HT1080 (cell line): ENCODE data around the gene ZFAND3. TPM values are rescaled to one million over a fixed set of nuclear protein-coding genes. Genes with fewer than 3 reads are reported as not detected.
A peak's percentile ranks its signal among the peaks of the same experiment; 100 is the strongest.

ENCODE experiments used
- DNase-seq: peaks from one replicate; pipeline ENCODE4 v3.0.0-alpha.2; 2015; ENCODE audit warnings: low read depth
- total RNA-seq: library from RNA; depleted of rRNA; stranded (reverse); fragments of >200 nt; shearing (Covaris generic); gene quantifications from 2 replicates; pipeline ENCODE4 v1.2.3, GENCODE V29; 2014

Gene ZFAND3
- total RNA-seq, 1 experiment from 2014 or later, result 18.2 TPM

DNA sequence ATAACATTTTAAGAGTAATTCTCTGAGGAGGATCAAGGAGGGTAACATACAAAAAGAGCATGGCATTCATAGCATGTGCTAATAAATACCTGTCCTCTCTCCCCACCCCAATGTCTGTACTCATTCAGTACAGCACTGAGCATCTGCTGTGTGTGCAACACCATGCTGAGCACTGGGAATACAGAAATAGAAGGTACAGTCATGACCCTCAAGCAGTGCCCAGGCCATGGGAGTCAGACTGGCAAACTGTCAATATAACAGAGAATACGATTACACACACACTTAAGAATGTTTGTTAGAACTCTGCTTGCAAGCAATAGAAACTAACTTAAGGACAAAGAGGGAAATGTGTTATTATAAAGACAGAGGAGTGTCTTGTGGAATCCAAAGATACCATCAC, 24.7 kb upstream of the ZFAND3 start:
- peak; percentile 21 for DNase-seq

DNA sequence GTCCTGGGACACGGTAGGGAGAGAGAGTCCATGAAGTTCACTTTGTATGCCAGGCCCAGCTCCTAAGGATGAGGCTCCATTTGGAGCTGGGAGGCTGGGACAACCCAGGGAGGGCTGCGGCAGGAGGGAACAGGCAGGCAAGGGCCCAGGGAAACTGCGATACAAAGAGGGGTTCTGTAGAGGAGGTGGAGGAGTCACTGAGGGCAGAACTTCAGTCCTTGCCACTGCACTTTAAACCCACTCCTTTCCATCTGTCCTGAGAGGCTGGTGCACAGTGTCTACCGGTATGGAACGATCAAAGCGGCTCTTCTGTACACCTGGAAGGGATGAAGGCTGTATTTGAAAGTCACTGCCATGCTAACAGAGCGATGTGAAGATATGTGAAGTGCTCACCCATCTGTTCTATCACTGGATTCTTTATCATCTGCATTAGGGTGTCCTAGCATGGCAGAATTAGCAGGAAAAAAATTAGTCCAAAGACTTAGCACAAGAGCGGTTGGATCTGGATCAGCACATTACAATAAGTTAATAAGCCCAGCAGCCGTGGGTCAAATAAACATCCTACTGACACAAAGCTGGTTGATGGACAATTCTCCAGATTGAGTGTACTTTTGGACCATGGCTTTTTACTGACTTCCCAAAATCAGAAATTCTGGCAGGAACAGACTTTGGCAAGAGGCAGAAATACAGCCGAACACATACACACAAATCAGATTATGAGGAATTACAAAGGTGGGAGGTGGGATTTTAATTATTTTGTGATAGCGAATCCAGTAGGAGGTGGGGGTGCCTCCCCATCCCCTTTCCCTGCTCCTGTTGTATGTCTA, 20.9 kb upstream of the ZFAND3 start:
- no peak for DNase-seq

DNA sequence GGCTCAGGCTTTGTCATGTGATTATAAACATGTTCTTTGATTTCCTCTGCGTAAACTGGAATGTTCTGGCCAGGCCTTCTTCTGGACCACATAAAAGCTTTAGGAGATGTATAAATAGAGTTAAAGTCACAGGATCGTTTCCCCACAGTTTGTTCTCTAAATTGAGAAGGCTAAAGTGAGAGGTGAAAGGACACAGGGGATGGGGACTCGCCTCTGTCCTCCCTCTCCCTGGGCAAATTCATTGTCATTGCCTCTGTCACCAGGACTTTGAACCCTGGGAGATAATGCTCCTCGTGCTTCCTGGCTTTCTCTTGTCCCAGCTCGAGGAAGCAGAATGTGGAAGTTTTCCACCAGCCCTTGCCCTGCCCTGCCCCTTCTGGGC, 20.3 kb upstream of the ZFAND3 start:
- no peak for DNase-seq

DNA sequence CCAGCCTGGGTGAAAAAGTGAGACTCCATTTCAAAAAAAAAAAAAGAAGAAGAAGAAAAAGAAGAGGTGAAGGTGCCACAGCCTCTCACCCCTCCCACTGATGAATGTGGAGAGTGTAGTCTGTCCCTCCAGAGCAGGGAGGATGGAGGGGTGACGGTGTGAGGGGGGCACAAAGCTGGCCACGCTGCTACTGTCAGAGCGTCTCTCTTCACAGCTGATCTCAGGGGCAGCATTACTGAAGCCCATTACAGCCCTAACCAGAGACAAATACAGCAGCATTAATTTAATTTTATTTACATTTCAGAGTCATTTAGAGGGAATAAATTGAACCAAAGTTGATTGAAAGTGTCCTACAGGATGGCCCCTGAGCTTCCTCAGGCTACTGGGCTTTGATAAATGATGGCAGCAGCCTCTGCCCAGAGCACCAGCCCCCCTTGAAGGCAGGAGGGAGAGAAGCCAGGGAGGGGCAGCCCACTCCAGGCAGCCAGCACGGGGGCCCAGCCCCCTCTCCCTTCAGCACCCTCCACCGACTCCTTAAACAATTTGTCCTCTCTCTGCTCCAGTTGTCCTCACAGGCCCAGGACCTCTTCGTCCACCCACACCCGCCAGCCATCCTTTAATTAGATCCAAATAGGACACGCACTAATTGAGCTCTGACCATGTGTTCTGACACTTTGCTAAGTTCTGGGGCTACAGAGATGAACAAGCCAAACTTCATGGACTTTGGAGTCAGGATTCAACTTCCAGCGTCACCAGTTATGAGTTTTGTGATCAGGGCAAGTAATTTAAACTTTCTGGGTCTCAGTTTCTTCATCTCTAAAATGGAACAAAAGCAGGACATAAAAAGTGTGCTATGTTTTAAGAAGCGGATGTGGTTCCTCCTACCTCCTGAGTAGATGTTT, 18.6 kb upstream of the ZFAND3 start:
- no peak for DNase-seq

DNA sequence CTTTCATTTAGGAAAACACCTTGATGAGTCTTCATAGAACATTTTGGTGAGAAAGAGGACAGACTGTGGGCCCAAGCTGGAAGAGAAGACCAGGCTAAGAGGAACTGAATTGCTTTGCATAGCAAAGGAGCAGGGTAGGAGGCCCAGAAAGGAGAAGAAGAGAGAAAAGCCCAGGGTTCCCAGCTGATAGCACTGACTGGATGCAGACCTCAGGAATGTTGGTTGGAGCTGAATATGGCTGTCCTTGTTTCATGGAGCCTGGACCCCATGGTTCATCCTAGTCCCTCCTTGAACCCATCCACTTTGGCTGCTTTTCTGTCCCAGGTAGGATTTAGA, 18.0 kb upstream of the ZFAND3 start:
- DNase-seq, result no peak

DNA sequence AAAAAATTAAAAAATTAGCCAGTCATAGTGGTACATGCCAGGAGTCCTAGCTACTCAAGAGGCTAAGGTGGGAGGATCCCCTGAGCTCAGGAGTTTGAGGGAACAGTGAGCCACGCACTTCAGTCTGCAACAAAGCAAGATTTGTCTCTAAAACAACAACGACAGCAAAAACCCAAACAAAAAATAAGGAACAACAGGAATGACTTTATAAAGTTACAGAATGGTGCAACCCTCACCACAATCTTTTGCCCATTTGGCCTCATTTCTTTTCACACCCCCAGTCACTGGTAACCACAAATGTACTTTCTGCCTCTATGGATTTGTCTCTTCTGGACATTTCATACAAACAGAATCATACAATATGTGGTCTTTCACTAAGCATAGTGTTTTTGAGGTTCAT, 16.7 kb upstream of the ZFAND3 start:
- no peak for DNase-seq

DNA sequence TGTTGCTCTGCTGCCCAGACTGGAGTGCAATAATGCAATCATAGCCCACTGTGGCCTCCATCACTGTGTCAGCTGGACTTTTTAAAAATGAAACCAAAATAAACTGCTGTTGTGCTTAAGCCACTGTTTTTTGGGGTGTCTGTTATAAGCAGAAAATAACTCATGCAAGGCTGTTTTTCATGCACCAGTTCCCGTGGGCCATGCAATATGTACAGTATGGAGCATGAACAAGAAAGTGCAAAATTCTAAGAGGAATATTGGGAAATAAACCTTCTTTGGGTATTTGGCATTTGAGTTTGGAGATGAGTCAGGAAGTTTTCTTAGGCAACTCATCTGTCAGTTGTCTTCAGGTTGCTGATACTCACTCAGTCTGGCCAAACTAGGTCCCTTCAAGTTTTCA, 14.9 kb upstream of the ZFAND3 start:
- no peak for DNase-seq

DNA sequence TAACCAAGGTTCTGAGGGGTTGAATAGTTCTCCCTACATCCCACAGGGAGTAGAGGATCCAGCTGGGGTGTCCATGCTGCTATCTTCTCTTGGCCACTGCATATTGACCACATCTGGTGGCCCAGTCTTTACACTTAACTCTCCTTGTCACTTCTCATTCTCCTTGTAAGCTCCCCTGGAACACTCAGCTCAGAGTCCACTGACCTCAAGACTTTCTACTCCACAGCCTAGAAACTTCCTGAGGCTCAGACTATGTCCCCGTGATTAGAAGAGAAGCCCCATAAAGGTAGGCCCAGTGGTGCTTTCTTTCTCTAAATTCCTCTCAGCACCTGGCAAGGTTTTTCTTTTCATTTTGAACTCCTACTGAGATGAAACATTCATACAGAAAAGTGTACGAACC, 13.3 kb upstream of the ZFAND3 start:
- no peak for DNase-seq

DNA sequence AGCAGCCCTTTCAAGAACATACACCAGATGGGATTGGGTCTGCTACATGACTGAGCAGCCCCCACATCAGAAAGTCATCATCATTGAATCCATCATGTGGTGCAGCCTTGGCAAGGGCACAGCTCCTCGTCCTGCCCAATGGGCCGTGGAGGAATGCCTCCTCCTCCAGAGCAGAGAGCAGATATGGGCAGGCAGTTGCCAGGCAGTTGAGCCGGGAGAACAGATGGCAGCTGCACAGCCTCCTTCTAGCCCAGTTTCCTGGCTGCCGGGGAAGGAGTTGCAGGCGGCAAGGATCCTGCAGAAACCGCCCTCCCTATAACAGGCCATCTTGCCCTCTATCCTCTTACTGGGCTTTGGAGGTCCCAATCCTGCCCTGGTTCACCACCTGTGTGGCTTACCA, 11.9 kb upstream of the ZFAND3 start:
- no peak for DNase-seq

DNA sequence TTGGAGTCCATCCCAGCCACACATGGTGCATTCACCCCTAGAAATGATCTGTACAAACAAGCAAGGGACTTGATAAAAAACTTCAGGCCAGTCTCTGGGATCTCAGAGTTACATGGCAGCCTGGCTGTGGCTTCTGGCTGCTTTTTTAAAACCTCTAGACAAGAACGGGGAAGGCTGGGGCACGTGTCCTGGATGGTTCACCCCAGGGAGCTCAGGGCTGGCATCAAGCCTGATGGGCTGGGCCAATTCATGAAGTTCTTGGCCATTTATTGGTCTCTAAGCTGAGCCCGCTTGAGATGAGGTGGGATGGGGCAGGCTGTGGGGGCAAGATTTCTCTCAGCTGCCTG, 10.4 kb upstream of the ZFAND3 start:
- DNase-seq, result no peak

DNA sequence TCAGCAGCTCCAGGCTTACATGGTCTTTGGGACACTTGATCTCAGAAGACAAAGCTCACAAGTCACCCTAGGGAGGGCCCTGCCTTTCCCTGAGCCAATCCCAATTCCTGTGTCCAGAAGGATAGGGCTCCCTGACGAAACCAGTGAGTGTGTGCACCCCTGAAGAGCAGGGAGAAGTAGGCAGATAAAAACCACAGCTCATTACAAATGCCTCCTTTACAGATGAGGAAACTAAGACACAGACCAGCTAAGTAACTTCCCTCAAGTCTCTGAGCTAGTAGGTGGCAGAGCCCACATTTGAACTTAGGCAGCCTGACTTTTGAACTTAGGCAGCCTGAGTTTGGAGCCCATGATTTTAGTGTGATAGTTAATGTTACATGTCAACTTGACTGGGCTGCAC, 6.7 kb upstream of the ZFAND3 start:
- no peak for DNase-seq

DNA sequence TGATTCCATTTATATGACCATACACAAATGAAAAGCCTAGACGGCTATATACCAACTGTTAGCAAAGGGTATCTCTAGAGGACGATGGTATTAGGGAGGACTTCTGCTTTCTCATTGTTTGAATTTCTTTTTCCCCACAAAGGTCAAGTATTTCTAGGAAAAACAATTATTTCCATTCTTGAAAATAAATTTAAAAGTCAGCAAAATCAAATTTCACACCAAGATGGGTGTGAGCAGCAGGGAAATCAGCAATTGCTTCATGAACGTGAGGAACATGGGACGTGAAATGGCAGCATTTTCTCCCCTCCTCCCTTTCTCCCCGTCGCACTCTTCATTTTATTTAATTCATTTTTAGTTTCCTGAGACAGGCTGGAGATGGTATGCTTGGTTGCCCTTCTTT, 5.2 kb upstream of the ZFAND3 start:
- DNase-seq, result no peak

DNA sequence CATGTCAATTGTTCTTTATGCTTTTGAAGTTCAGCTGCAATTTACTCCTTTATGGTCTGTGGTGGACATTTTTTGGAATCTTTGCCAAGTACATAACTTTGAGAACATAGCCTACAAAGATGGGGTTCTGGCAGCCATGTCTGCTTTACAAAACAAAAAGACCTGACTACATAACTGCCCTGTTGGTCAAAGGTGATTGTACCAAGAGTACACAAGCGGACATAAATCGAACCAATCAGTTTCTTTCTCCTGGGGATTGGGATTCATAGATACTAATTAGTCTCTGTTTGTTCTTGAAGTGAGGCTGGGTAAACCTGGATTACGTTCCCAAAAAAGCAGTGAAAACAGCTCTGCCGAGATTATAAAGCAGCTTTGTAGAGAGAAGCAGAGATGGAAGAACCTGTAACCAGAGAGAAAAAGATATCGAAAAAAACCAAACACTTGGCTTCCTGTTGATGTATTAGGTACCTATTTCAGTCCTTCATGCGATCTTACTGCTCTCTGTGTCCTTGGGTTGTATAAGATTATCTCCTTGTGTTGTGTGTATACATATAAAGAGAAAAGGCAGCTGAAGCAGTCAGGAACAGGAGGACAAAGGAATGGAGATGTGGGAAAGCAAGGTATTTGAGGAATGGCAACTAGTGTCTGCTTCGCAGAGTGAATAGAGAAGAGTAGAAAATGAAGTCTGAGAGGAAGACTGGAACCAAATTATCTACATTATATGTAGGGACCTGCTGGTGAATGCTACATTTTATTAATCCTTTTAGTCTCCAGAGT, 2.7 kb upstream of the ZFAND3 start:
- DNase-seq, result no peak

DNA sequence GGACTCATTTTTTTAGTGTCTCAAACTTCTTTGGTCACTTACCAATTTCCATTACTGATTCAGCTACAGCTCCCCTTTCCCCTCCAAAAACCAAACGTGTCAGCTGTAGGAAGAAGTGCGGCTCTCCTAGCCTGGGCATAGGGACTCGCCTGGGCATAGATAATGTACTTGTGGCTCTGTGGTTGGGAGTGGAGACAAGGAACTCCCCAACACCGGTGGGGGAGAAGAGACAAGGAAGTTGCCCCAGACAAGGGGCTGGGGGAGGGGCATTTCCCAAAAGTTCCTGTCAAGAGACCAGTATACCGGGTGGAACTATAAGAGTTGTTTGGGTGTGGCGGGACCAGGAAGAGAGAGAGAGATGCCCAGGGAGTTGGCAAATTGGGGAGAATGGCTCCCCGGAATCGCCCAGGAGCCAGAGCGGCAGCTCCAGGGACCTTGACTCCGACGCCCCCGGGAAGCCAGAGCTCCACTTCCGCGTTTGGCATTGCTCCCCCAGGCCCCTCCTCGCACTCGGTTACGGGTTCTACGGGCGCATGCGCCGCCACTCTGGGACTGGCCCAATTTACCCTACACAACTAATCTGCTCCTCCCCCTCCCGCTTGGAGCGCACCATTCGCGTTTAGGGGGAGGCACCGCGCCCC, 871 bp upstream of the ZFAND3 start:
- DNase-seq, result peak; percentile 90

DNA sequence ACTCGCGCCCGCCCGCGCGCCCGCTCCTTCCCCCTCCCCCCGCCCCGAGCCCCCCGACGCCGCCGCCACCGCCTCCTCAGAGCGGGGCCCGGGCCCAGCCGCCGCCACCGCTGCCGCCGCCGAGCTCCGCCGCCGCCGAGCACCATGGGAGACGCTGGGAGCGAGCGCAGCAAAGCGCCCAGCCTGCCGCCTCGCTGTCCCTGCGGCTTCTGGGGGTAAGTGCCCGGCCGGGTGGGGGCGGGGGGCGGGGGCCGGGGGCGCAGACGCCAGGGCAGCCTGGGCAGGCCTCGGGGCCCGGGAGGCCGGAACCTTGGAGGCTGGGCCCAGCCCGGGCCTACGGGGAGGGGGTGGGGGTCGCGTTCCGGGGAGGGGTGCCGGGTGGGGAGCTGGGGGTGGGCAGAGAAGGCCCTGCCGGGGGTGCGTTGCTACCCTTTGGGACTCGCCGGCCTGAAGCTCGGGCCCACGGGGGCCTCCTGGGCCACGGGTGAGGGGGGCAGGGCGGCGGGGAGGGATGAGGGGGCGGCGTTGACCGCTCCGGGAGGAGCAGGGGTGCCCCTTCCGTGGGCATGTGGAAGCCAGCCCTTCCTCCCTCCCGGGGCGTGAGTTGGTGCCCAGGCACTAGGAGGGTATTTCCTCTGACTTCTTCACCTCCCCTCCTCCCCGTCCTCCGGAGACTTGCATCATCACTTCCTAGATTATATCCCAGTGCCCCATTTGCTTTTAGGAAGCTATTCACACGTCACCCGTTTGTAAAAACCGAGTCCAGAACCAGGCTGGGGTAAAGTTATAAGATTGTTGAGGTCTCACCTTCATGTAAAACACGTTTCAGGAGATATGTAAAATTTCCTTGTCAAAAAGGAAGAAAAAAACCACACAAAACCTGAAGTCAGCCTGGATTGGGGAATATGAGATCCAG, 533 bp downstream of the ZFAND3 start:
- peak; percentile 80 for DNase-seq

DNA sequence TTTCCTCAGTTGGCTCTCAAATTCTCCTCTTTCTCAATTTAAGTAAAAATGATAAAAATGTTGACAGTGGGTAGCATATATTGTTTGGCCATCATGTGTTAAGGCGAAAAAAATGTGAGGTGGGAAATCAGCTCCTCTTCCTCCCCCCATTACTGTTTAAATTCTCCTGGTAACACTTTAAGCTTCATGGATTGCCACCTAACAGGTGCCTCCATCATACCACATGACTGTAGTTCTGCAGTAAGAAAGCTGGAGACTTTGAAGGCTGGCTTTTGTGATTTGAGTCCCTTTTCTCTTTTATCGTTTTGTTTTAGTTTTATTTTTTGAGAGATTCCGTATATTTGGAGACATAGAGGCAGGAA, 1.2 kb downstream of the ZFAND3 start:
- DNase-seq, result no peak

DNA sequence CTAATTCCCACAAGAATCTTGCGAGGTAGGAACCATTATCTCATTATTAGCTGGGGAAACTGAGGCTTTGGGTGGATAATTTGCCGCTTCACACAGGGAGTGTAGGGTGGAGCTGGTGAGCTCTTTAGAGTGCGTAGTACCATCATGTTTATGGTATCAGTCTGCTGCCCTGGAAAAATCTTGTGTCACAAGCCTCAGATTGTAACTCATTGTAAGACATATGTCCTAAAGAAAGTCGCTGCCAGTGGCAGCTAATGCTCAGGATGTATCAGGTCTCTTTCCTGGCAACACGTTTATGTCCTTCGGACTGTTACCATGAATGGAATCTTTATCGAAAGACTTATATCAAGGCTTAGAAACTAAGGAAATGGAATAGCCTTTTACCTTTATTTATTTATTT, 1.9 kb downstream of the ZFAND3 start:
- DNase-seq, result no peak

DNA sequence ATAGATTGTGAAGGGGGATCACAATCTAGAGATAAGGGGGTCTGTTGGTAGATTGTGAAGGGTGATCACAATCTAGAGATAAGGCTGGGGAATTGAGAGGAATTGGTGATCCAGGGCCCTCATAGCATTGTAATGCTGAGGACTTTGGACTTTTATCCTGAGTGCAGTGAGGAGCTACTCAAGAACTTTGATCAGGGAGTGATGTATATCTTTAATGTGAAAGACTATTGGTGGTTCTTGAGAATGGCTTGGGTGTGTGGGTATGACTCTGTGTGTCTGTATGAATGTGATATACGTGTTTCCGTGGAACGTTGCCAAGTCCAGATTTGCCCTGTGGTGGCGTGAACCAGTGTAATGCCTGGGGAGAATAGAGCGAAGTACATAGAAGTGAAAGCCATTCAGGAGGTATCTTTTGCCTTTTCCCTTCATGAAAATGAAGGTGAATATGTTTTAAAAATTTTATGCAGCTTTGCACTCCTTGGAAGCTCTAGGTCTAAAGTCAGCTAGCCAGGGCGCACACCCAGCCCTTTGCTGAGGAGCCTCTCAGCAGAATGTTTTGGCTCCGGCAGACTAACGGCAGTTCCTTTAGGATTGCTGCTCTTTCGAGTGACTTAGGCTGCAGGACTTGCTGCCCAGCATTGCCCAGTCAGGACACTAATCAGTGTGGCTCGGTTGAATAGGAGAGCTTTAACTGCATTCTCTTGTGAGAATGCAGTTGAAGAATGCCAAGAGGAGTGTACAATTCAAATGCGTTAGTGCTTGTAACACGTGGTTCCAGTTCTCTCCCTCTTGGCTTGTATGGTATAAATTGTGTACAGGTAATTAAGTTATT, 3.5 kb downstream of the ZFAND3 start:
- no peak for DNase-seq

DNA sequence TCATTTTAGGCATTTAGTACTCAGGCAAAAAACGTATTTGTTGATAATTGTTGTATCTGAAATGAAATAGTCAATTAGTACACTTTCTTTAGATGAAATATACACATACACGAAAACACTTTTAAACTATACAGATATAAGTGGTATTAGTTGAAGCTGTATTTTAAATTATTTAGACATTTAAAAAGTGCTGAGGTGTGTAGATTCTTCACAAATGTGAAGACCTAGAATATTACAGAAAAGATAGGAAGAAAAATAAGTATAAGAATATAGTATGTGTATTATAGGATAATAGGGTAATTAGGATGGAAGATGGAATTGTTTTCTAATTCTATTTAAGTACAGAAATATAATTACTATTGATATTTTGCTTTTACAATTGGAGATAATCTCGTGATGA, 4.6 kb downstream of the ZFAND3 start:
- no peak for DNase-seq

DNA sequence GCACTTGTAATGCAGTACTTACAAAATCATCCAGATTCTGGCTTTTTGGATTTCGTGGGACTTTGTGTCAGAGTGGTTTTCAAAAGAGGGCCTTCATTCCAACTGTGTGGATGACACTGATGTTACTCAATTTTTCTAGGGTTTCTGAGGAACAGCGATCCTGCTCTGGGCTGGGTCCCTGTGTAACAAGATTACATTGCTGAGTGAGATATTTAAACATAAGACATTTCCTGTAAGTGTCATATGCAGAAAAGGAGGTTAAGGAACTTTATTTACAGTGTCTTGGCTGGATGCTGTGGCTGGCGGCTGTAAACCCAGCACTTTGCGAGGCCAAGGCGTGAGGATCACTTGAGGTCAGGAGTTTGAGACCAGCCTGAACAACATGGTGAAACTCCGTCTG, 6.7 kb downstream of the ZFAND3 start:
- no peak for DNase-seq
